Stomach (tissue), 9 donors: ENCODE results near the gene MYH16. TPM values are rescaled to one million over a fixed set of nuclear protein-coding genes. Genes with fewer than 3 reads are reported as not detected.

ENCODE experiments used
- DNase-seq, 2 donors: peaks; one replicate each; pipeline versions ENCODE4 v3.0.0 to v3.0.0-alpha.2; 2013 to 2019
- H3K27ac ChIP-seq, 5 donors: fragments of 200-600 bp in 4 of 5; sonication (generic) in 4 of 5; one replicate each; pipeline ENCODE4 v1.5.1; 2013 to 2019; ENCODE audit warnings: mild to moderate bottlenecking in 1 of 5, moderate library complexity in 1 of 5
- H3K27me3 ChIP-seq, 3 donors: fragments of 200-600 bp; sonication (generic); one replicate each; pipeline ENCODE4 v1.5.1; 2017 to 2019; ENCODE audit warnings: mixed run types in 1 of 3
- H3K36me3 ChIP-seq, 4 donors: fragments of 200-600 bp; sonication (generic); 1 replicate in 3 of 4; 2 replicates in 1 of 4; pipeline ENCODE4 v1.5.1; 2016 to 2019
- H3K4me1 ChIP-seq, 4 donors: fragments of 200-600 bp; sonication (generic); one replicate each; pipeline ENCODE4 v1.5.1; 2016 to 2019
- H3K4me3 ChIP-seq, 4 donors: fragments of 200-600 bp; sonication (generic) in 3 of 4; one replicate each; pipeline ENCODE4 v1.5.1; 2016 to 2019; ENCODE audit warnings: mild to moderate bottlenecking in 1 of 4
- H3K9me3 ChIP-seq, 4 donors: fragments of 200-600 bp; sonication (generic); one replicate each; pipeline ENCODE4 v1.5.1; 2016 to 2019
- CTCF ChIP-seq, 7 experiments: fragments of 450-650 bp in 4 of 7; fragments of 200-600 bp in 3 of 7; sonication (generic) in 3 of 7; IDR thresholded peaks; one replicate each; pipeline ENCODE4 v1.5.1; 2016 to 2019; ENCODE audit warnings: antibody characterized with exemption in 7 of 7, control low read depth in 2 of 7, mild to moderate bottlenecking in 1 of 7
- EP300 ChIP-seq: sonication (generic); formaldehyde crosslinking; IDR thresholded peaks from one replicate; pipeline ENCODE4 v1.6.1; 2017; ENCODE audit warnings: antibody characterized with exemption
- POLR2A ChIP-seq, 4 donors: fragments of 450-650 bp; IDR thresholded peaks; one replicate each; pipeline ENCODE4 v1.6.1; 2016; ENCODE audit warnings: antibody characterized with exemption in 4 of 4, control low read depth in 2 of 4, mild to moderate bottlenecking in 1 of 4, moderate library complexity in 1 of 4
- POLR2AphosphoS5 ChIP-seq, 3 donors: sonication (generic); formaldehyde crosslinking; IDR thresholded peaks; one replicate each; pipeline ENCODE4 v1.6.1; 2016; ENCODE audit warnings: antibody characterized with exemption in 3 of 3
- WGBS, 5 donors: extraction: QIAGEN DNeasy Blood & Tissue Kit in 3 of 5; methylation state at CpG; one replicate each; pipeline versions ENCODE4 v1.1.5 to v1.1.7; 2013 to 2018; 5-methylcytosine and 5-hydroxymethylcytosine counted together
- intact Hi-C: fragments of 100-400 bp; cut with DNase I; formaldehyde crosslinking; loops from one replicate; pipeline ENCODE4 v1.15.1; 2023; ENCODE audit warnings: low total_unique reads
- polyA plus RNA-seq, 3 donors: library from polyadenylated mRNA; stranded (reverse); fragments of 200-250 nt; gene quantifications; one replicate each; pipeline ENCODE4 v1.2.3, GENCODE V29; 2013
- total RNA-seq, 5 donors: library from RNA; depleted of rRNA; stranded (reverse); fragments of >200 nt; gene quantifications; one replicate each; pipeline versions ENCODE4 v1.1.0 to v1.2.3, GENCODE V29; 2014 to 2016
- donor health status: healthy with polysubstance abuse.
- donor health status: Bipolar disorder and iron deficiency.
- donor health status: healthy.

The MYH16 gene
- total and polyA plus RNA-seq, 8 donors, result 0.05 to 0.37 TPM; not detected in 6

- intact Hi-C loops, result no loop called here
- no peaks in the 10 kb centered on the region for H3K4me1 ChIP-seq
- TF ChIP-seq POLR2A (IDR thresholded peaks at IDR 0.05) (no peak), CTCF (IDR thresholded peaks at IDR 0.05) (no peak), EP300 (no peak), POLR2AphosphoS5 (IDR thresholded peaks at IDR 0.05) (no peak)
- no peaks in the 10 kb centered on the region for H3K36me3 ChIP-seq
- no peak for DNase-seq
- 86 to 92% (median 89%) methylated on average over 5 of the region's 5 CpGs for WGBS, 5 donors
- no peak overlapping the region for H3K4me3 ChIP-seq
- H3K27me3 ChIP-seq, result peaks cover 0 to 7% (median 0%) of the 10 kb centered on the region in 3 donors
- H3K9me3 ChIP-seq, result no peaks in the 10 kb centered on the region
- no peak overlapping the region for H3K27ac ChIP-seq
These were observed 28.8 kb upstream of the MYH16 start for GRCh38 chr7:99243751-99244337.

- intact Hi-C loops, result no loop called here
- Histone ChIP-seq H3K27ac (no peak overlapping the region), H3K9me3 (no peaks in the 10 kb centered on the region), H3K4me3 (no peak overlapping the region), H3K36me3 (no peaks in the 10 kb centered on the region), H3K27me3 (peaks cover 0 to 9% (median 0%) of the 10 kb centered on the region in 3 donors), H3K4me1 (no peaks in the 10 kb centered on the region)
- DNase-seq, result no peak
- TF ChIP-seq POLR2A (IDR thresholded peaks at IDR 0.05) (no peak), POLR2AphosphoS5 (IDR thresholded peaks at IDR 0.05) (no peak), CTCF (IDR thresholded peaks at IDR 0.05) (no peak), EP300 (no peak)
- WGBS, 5 donors, result 63 to 73% (median 68%) methylated on average over 3 of the region's 3 CpGs
These were observed 27.7 kb upstream of the MYH16 start for GRCh38 chr7:99244939-99245338.

GRCh38 chr7:99248391-99249095, 24.1 kb upstream of the MYH16 start:
- H3K27me3 ChIP-seq, result peaks cover 0 to 6% (median 0%) of the 10 kb centered on the region in 3 donors
- 73 to 90% (median 87%) methylated on average over 10 of the region's 10 CpGs for WGBS, 5 donors
- H3K36me3 ChIP-seq, result no peaks in the 10 kb centered on the region
- no peak overlapping the region for H3K27ac ChIP-seq
- no peak for DNase-seq
- no peak overlapping the region for H3K4me3 ChIP-seq
- H3K9me3 ChIP-seq, result no peaks in the 10 kb centered on the region
- TF ChIP-seq CTCF (IDR thresholded peaks at IDR 0.05) (no peak), EP300 (no peak), POLR2AphosphoS5 (IDR thresholded peaks at IDR 0.05) (no peak), POLR2A (IDR thresholded peaks at IDR 0.05) (no peak)
- intact Hi-C loops, result no loop called here
- H3K4me1 ChIP-seq, result no peaks in the 10 kb centered on the region

- 59 to 74% (median 62%) methylated on average over 7 to 8 of the region's 8 CpGs for WGBS, 5 donors
- Histone ChIP-seq H3K27ac (no peak overlapping the region), H3K4me3 (no peak overlapping the region), H3K36me3 (no peaks in the 10 kb centered on the region), H3K4me1 (no peaks in the 10 kb centered on the region), H3K27me3 (peaks cover 0 to 10% (median 0%) of the 10 kb centered on the region in 3 donors), H3K9me3 (no peaks in the 10 kb centered on the region)
- DNase-seq, result no peak
- intact Hi-C loops, result no loop called here
- TF ChIP-seq CTCF (IDR thresholded peaks at IDR 0.05) (no peak), EP300 (no peak), POLR2AphosphoS5 (IDR thresholded peaks at IDR 0.05) (no peak), POLR2A (IDR thresholded peaks at IDR 0.05) (no peak)
These were observed 22.6 kb upstream of the MYH16 start for GRCh38 chr7:99249985-99250575.
